ENCODE data around the gene CD300E.
"Not testable (repeated sequence)": the region's sequence is repeated elsewhere in the genome, so short reads cannot be mapped to it uniquely, and the experiment has no call there.

CD300E gene

GRCh38 chr17:74633326-74633725 lies 9.8 kb upstream of the CD300E start:
- DNase-seq, result no peak

- DNase-seq, result no peak
Observed at GRCh38 chr17:74632617-74633016, 9.1 kb upstream of the CD300E start.

GRCh38 chr17:74631468-74632450 lies 8.2 kb upstream of the CD300E start:
- DNase-seq, result no peak

GRCh38 chr17:74630251-74630650 lies 6.7 kb upstream of the CD300E start:
- not testable (repeated sequence) for DNase-seq

GRCh38 chr17:74625661-74626060 lies 2.1 kb upstream of the CD300E start:
- DNase-seq, result no peak

- no peak for DNase-seq
Observed at GRCh38 chr17:74624131-74624530, 593 bp upstream of the CD300E start.

GRCh38 chr17:74619077-74619673 lies 4.4 kb downstream of the CD300E start:
- DNase-seq, result no peak

- DNase-seq, result no peak
Observed at GRCh38 chr17:74618451-74618850, 5.1 kb downstream of the CD300E start.

GRCh38 chr17:74616696-74617095 lies 6.8 kb downstream of the CD300E start:
- DNase-seq, result no peak

- no peak for DNase-seq
Observed at GRCh38 chr17:74612046-74612445, 11.5 kb downstream of the CD300E start.

GRCh38 chr17:74610108-74610507 lies 13.4 kb downstream of the CD300E start:
- DNase-seq, result no peak

- DNase-seq, result no peak
Observed at GRCh38 chr17:74608511-74608910, 15.0 kb downstream of the CD300E start.

- DNase-seq, result no peak
Observed at GRCh38 chr17:74607221-74607620, 16.3 kb downstream of the CD300E start.

- no peak for DNase-seq
Observed at GRCh38 chr17:74606050-74606449, 17.5 kb downstream of the CD300E start.

- DNase-seq, result no peak
Observed at GRCh38 chr17:74605361-74605760, 18.2 kb downstream of the CD300E start.

- DNase-seq, result no peak
Observed at GRCh38 chr17:74604761-74605160, 18.8 kb downstream of the CD300E start.

- DNase-seq, result no peak
Observed at GRCh38 chr17:74604200-74604599, 19.3 kb downstream of the CD300E start.

- no peak for DNase-seq
Observed at GRCh38 chr17:74603746-74604145, 19.8 kb downstream of the CD300E start.

- DNase-seq, result no peak
Observed at GRCh38 chr17:74603037-74603635, 20.4 kb downstream of the CD300E start.

- no peak for DNase-seq
Observed at GRCh38 chr17:74601944-74602572, 21.5 kb downstream of the CD300E start.

- DNase-seq, result no peak
Observed at GRCh38 chr17:74599448-74599939, 24.0 kb downstream of the CD300E start.

GRCh38 chr17:74599023-74599399 lies 24.5 kb downstream of the CD300E start:
- no peak for DNase-seq
